ENCODE data around the gene CYP26C1. TPM values are rescaled to one million over a fixed set of nuclear protein-coding genes. Genes with fewer than 3 reads are reported as not detected.

The CYP26C1 gene
- total and polyA plus RNA-seq, 2 of the 13 experiments (the other 11 are each of a cell fraction or from before 2014, with no cell fraction given) = 0.02 TPM; not detected in 1

DNA sequence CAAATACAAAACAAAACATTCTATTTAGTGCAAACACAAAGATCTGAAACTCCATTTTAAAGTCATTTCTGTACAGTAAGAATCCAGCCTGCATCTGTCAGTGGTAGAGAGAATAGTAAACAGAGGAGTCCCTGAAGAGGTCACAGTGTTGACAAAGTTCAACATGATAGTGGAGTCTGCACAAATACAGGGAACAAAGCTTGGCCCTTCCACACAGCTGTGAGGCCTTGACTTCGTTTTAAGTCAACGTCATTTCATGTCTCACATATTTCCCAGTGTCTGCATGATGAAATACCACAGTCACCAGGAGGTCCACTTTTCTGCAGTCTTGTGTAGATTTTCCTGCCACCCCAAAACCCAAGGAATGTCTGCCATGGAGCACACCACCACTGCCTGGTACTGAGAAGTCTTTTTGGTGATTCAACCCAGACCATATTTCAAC is 46.1 kb downstream of the CYP26C1 start (continued):
- TF ChIP-seq, protein P1, sequence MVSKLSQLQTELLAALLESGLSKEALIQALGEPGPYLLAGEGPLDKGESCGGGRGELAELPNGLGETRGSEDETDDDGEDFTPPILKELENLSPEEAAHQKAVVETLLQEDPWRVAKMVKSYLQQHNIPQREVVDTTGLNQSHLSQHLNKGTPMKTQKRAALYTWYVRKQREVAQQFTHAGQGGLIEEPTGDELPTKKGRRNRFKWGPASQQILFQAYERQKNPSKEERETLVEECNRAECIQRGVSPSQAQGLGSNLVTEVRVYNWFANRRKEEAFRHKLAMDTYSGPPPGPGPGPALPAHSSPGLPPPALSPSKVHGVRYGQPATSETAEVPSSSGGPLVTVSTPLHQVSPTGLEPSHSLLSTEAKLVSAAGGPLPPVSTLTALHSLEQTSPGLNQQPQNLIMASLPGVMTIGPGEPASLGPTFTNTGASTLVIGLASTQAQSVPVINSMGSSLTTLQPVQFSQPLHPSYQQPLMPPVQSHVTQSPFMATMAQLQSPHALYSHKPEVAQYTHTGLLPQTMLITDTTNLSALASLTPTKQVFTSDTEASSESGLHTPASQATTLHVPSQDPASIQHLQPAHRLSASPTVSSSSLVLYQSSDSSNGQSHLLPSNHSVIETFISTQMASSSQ (IDR thresholded peaks at IDR 0.05; ENCODE audit: low read depth) = peak; percentile 54; the same call in 1 of the 2 replicates
- TF ChIP-seq, protein P1 (CRISPR knock-in tag; IDR thresholded peaks at IDR 0.05; ENCODE audit: borderline replicate concordance) = peak; percentile 65; the same call in 1 of the 2 replicates
- TF ChIP-seq ISX (CRISPR knock-in tag; conservative IDR thresholded peaks at IDR 0.05) = no peak
- TF ChIP-seq RFXAP (CRISPR knock-in tag; IDR thresholded peaks at IDR 0.05; ENCODE audit: borderline replicate concordance) = peak; percentile 64
- TF ChIP-seq FOXA1 (IDR thresholded peaks at IDR 0.05) = peak; percentile 91
- TF ChIP-seq FOXA1 (CRISPR knock-in tag; IDR thresholded peaks at IDR 0.05) = peak; percentile 98
- no peak for TF ChIP-seq ZBTB46 (CRISPR knock-in tag; IDR thresholded peaks at IDR 0.05; ENCODE audit: borderline replicate concordance)
- no peak for TF ChIP-seq ZSCAN22 (CRISPR knock-in tag; IDR thresholded peaks at IDR 0.05)
- no peak for TF ChIP-seq YY1 (IDR thresholded peaks at IDR 0.05; ENCODE audit: insufficient read depth, insufficient replicate concordance, low read depth, low read length)
- no peak for TF ChIP-seq ZNF547 (CRISPR knock-in tag; IDR thresholded peaks at IDR 0.05)
- TF ChIP-seq CC2D1A (CRISPR knock-in tag; IDR thresholded peaks at IDR 0.05) = no peak
- no peak for TF ChIP-seq ZBTB3 (CRISPR knock-in tag; IDR thresholded peaks at IDR 0.05; ENCODE audit: borderline replicate concordance, low read depth)
- peak; percentile 46 for TF ChIP-seq ZFY (CRISPR knock-in tag; IDR thresholded peaks at IDR 0.05)
- TF ChIP-seq RFXANK (CRISPR knock-in tag; IDR thresholded peaks at IDR 0.05) = no peak
- no peak for TF ChIP-seq GABPA (IDR thresholded peaks at IDR 0.05; ENCODE audit: low read depth, low read length)
- TF ChIP-seq GABPA (CRISPR knock-in tag; IDR thresholded peaks at IDR 0.05; ENCODE audit: low read depth) = no peak; the same call in 1 of the 2 replicates
- TF ChIP-seq, protein P2, sequence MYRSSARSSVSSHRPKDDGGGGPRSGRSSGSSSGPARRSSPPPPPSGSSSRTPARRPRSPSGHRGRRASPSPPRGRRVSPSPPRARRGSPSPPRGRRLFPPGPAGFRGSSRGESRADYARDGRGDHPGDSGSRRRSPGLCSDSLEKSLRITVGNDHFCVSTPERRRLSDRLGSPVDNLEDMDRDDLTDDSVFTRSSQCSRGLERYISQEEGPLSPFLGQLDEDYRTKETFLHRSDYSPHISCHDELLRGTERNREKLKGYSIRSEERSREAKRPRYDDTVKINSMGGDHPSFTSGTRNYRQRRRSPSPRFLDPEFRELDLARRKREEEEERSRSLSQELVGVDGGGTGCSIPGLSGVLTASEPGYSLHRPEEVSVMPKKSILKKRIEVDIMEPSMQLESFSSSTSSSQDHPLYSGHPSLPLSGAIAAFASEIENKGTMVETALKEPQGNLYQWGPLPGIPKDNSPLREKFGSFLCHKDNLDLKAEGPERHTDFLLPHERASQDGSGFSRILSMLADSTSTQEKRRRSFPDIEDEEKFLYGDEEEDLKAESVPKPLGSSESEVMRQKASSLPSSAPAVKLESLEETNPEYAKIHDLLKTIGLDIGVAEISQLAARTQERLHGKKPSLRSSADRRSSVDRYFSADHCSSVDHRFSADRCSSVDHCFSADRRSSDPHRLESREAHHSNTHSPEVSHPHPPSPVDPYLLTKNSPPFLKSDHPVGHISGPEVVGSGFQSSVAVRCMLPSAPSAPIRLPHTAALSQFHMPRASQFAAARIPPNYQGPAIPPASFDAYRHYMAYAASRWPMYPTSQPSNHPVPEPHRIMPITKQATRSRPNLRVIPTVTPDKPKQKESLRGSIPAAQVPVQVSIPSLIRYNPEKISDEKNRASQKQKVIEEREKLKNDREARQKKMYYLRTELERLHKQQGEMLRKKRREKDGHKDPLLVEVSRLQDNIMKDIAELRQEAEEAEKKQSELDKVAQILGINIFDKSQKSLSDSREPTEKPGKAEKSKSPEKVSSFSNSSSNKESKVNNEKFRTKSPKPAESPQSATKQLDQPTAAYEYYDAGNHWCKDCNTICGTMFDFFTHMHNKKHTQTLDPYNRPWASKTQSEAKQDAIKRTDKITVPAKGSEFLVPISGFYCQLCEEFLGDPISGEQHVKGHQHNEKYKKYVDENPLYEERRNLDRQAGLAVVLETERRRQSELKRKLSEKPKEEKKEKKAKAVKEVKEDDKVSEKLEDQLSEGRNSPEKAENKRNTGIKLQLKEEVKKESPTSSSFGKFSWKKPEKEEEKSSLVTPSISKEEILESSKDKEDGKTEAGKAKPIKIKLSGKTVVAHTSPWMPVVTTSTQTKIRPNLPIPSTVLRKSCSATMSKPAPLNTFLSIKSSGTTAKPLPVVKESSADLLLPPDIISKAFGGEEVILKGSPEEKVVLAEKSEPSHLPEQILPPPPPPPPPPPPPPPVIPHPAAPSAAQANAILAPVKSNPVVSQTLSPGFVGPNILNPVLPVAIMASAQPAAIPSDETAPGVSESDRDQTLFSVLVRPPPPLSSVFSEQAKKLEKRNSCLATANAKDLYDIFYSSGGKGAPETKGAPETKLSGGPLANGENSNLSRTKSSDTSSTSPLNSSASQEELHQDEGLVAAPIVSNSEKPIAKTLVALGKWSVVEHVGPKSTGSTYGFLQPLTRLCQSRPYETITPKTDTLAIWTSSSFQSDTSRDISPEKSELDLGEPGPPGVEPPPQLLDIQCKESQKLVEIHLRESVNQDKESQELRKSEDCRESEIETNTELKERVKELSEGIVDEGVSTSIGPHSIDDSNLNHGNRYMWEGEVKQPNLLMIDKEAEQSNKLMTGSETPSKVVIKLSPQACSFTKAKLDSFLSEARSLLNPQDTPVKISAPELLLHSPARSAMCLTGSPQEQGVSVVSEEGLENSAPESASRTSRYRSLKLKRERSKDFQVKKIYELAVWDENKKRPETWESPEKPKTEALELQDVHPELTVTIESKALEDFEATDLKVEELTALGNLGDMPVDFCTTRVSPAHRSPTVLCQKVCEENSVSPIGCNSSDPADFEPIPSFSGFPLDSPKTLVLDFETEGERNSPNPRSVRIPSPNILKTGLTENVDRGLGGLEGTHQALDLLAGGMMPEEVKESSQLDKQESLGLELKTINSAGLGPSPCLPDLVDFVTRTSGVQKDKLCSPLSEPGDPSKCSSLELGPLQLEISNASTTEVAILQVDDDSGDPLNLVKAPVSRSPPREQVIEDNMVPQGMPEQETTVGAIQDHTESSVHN (CRISPR knock-in tag; IDR thresholded peaks at IDR 0.05) = no peak
